ENCODE results near the gene CBR4.

The CBR4 gene

GRCh38 chr4:169031392-169031791, 21.3 kb upstream of the CBR4 start:
- H3K27me3 ChIP-seq (ENCODE audit: insufficient read depth, low read length): no peaks in the 10 kb centered on the region
- H3K4me3 ChIP-seq (ENCODE audit: low read length): no peak overlapping the region
- H3K36me3 ChIP-seq (ENCODE audit: insufficient read depth, low read depth, low read length): no peaks in the 10 kb centered on the region
- no peak overlapping the region for H3K27ac ChIP-seq (ENCODE audit: low read length)
- peaks cover 5% of the 10 kb centered on the region; the same call in 1 of the 2 replicates for H3K4me1 ChIP-seq (ENCODE audit: insufficient read depth, low read length)
- no peaks in the 10 kb centered on the region; the same call in 1 of the 2 replicates for H3K9me3 ChIP-seq (ENCODE audit: insufficient read depth, low read depth, low read length)
- H3K9ac ChIP-seq (ENCODE audit: low read depth, low read length): no peak overlapping the region

- Histone ChIP-seq H3K4me1 (ENCODE audit: insufficient read depth, low read length) (peaks cover 5% of the 10 kb centered on the region; the same call in 1 of the 2 replicates), H3K27ac (ENCODE audit: low read length) (no peak overlapping the region), H3K27me3 (ENCODE audit: insufficient read depth, low read length) (no peaks in the 10 kb centered on the region), H3K4me3 (ENCODE audit: low read length) (no peak overlapping the region), H3K9me3 (ENCODE audit: insufficient read depth, low read depth, low read length) (no peaks in the 10 kb centered on the region; the same call in 1 of the 2 replicates), H3K9ac (ENCODE audit: low read depth, low read length) (no peak overlapping the region), H3K36me3 (ENCODE audit: insufficient read depth, low read depth, low read length) (no peaks in the 10 kb centered on the region)
Measured at GRCh38 chr4:169030562-169030982, 20.5 kb upstream of the CBR4 start.

- Histone ChIP-seq H3K4me1 (ENCODE audit: insufficient read depth, low read length) (peaks cover 5% of the 10 kb centered on the region; the same call in 1 of the 2 replicates), H3K9me3 (ENCODE audit: insufficient read depth, low read depth, low read length) (no peaks in the 10 kb centered on the region; the same call in 1 of the 2 replicates), H3K27me3 (ENCODE audit: insufficient read depth, low read length) (no peaks in the 10 kb centered on the region), H3K9ac (ENCODE audit: low read depth, low read length) (no peak overlapping the region), H3K27ac (ENCODE audit: low read length) (no peak overlapping the region), H3K4me3 (ENCODE audit: low read length) (no peak overlapping the region), H3K36me3 (ENCODE audit: insufficient read depth, low read depth, low read length) (no peaks in the 10 kb centered on the region)
Measured at GRCh38 chr4:169029947-169030346, 19.9 kb upstream of the CBR4 start.

GRCh38 chr4:169027663-169028062, 17.6 kb upstream of the CBR4 start:
- Histone ChIP-seq H3K4me3 (ENCODE audit: low read length) (no peak overlapping the region), H3K9ac (ENCODE audit: low read depth, low read length) (no peak overlapping the region), H3K27ac (ENCODE audit: low read length) (no peak overlapping the region), H3K36me3 (ENCODE audit: insufficient read depth, low read depth, low read length) (no peaks in the 10 kb centered on the region), H3K4me1 (ENCODE audit: insufficient read depth, low read length) (peaks cover 5% of the 10 kb centered on the region; the same call in 1 of the 2 replicates), H3K9me3 (ENCODE audit: insufficient read depth, low read depth, low read length) (no peaks in the 10 kb centered on the region; the same call in 1 of the 2 replicates), H3K27me3 (ENCODE audit: insufficient read depth, low read length) (no peaks in the 10 kb centered on the region)

- Histone ChIP-seq H3K4me1 (ENCODE audit: insufficient read depth, low read length) (no peaks in the 10 kb centered on the region), H3K9ac (ENCODE audit: low read depth, low read length) (no peak overlapping the region), H3K9me3 (ENCODE audit: insufficient read depth, low read depth, low read length) (no peaks in the 10 kb centered on the region; the same call in 1 of the 2 replicates), H3K4me3 (ENCODE audit: low read length) (no peak overlapping the region), H3K27me3 (ENCODE audit: insufficient read depth, low read length) (no peaks in the 10 kb centered on the region), H3K27ac (ENCODE audit: low read length) (no peak overlapping the region), H3K36me3 (ENCODE audit: insufficient read depth, low read depth, low read length) (no peaks in the 10 kb centered on the region)
Measured at GRCh38 chr4:169025184-169025583, 15.1 kb upstream of the CBR4 start.

GRCh38 chr4:169024762-169025161, 14.7 kb upstream of the CBR4 start:
- Histone ChIP-seq H3K27me3 (ENCODE audit: insufficient read depth, low read length) (no peaks in the 10 kb centered on the region), H3K4me3 (ENCODE audit: low read length) (no peak overlapping the region), H3K9me3 (ENCODE audit: insufficient read depth, low read depth, low read length) (no peaks in the 10 kb centered on the region; the same call in 1 of the 2 replicates), H3K27ac (ENCODE audit: low read length) (no peak overlapping the region), H3K4me1 (ENCODE audit: insufficient read depth, low read length) (no peaks in the 10 kb centered on the region), H3K9ac (ENCODE audit: low read depth, low read length) (no peak overlapping the region), H3K36me3 (ENCODE audit: insufficient read depth, low read depth, low read length) (no peaks in the 10 kb centered on the region)

GRCh38 chr4:169018406-169018805, 8.4 kb upstream of the CBR4 start:
- Histone ChIP-seq H3K4me1 (ENCODE audit: insufficient read depth, low read length) (peaks cover 15% of the 10 kb centered on the region; the same call in 1 of the 2 replicates), H3K9me3 (ENCODE audit: insufficient read depth, low read depth, low read length) (no peaks in the 10 kb centered on the region), H3K27me3 (ENCODE audit: insufficient read depth, low read length) (no peaks in the 10 kb centered on the region), H3K27ac (ENCODE audit: low read length) (no peak overlapping the region), H3K4me3 (ENCODE audit: low read length) (no peak overlapping the region), H3K9ac (ENCODE audit: low read depth, low read length) (no peak overlapping the region), H3K36me3 (ENCODE audit: insufficient read depth, low read depth, low read length) (no peaks in the 10 kb centered on the region)

- Histone ChIP-seq H3K36me3 (ENCODE audit: insufficient read depth, low read depth, low read length) (no peaks in the 10 kb centered on the region), H3K4me3 (ENCODE audit: low read length) (no peak overlapping the region), H3K27me3 (ENCODE audit: insufficient read depth, low read length) (no peaks in the 10 kb centered on the region), H3K27ac (ENCODE audit: low read length) (no peak overlapping the region), H3K9ac (ENCODE audit: low read depth, low read length) (peak overlapping the region; percentile 31; the same call in 1 of the 2 replicates), H3K9me3 (ENCODE audit: insufficient read depth, low read depth, low read length) (no peaks in the 10 kb centered on the region), H3K4me1 (ENCODE audit: insufficient read depth, low read length) (peaks cover 15% of the 10 kb centered on the region; the same call in 1 of the 2 replicates)
Measured at GRCh38 chr4:169017971-169018370, 7.9 kb upstream of the CBR4 start.

- Histone ChIP-seq H3K27ac (ENCODE audit: low read length) (no peak overlapping the region), H3K9ac (ENCODE audit: low read depth, low read length) (no peak overlapping the region), H3K27me3 (ENCODE audit: insufficient read depth, low read length) (no peaks in the 10 kb centered on the region), H3K9me3 (ENCODE audit: insufficient read depth, low read depth, low read length) (no peaks in the 10 kb centered on the region), H3K4me3 (ENCODE audit: low read length) (no peak overlapping the region), H3K36me3 (ENCODE audit: insufficient read depth, low read depth, low read length) (no peaks in the 10 kb centered on the region), H3K4me1 (ENCODE audit: insufficient read depth, low read length) (peaks cover 18% of the 10 kb centered on the region; the same call in 1 of the 2 replicates)
Measured at GRCh38 chr4:169015186-169015623, 5.2 kb upstream of the CBR4 start.

- Histone ChIP-seq H3K27me3 (ENCODE audit: insufficient read depth, low read length) (no peaks in the 10 kb centered on the region), H3K27ac (ENCODE audit: low read length) (no peak overlapping the region), H3K4me1 (ENCODE audit: insufficient read depth, low read length) (peaks cover 18% of the 10 kb centered on the region; the same call in 1 of the 2 replicates)
Measured at GRCh38 chr4:169014586-169014985, 4.5 kb upstream of the CBR4 start.

GRCh38 chr4:169013396-169013795, 3.3 kb upstream of the CBR4 start:
- Histone ChIP-seq H3K27me3 (ENCODE audit: insufficient read depth, low read length) (no peaks in the 10 kb centered on the region), H3K27ac (ENCODE audit: low read length) (no peak overlapping the region), H3K4me1 (ENCODE audit: insufficient read depth, low read length) (peaks cover 23% of the 10 kb centered on the region; the same call in 1 of the 2 replicates), H3K9ac (ENCODE audit: low read depth, low read length) (no peak overlapping the region), H3K36me3 (ENCODE audit: insufficient read depth, low read depth, low read length) (no peaks in the 10 kb centered on the region), H3K9me3 (ENCODE audit: insufficient read depth, low read depth, low read length) (no peaks in the 10 kb centered on the region), H3K4me3 (ENCODE audit: low read length) (no peak overlapping the region)

More at GRCh38 chr4:169014586-169014985, 4.5 kb upstream of the CBR4 start:
- Histone ChIP-seq H3K4me3 (ENCODE audit: low read length) (no peak overlapping the region), H3K9me3 (ENCODE audit: insufficient read depth, low read depth, low read length) (no peaks in the 10 kb centered on the region), H3K36me3 (ENCODE audit: insufficient read depth, low read depth, low read length) (no peaks in the 10 kb centered on the region), H3K9ac (ENCODE audit: low read depth, low read length) (no peak overlapping the region)

- Histone ChIP-seq H3K36me3 (ENCODE audit: insufficient read depth, low read depth, low read length) (no peaks in the 10 kb centered on the region), H3K27me3 (ENCODE audit: insufficient read depth, low read length) (no peaks in the 10 kb centered on the region), H3K9ac (ENCODE audit: low read depth, low read length) (no peak overlapping the region), H3K4me3 (ENCODE audit: low read length) (no peak overlapping the region), H3K4me1 (ENCODE audit: insufficient read depth, low read length) (peaks cover 20% of the 10 kb centered on the region; the same call in 1 of the 2 replicates), H3K9me3 (ENCODE audit: insufficient read depth, low read depth, low read length) (no peaks in the 10 kb centered on the region), H3K27ac (ENCODE audit: low read length) (no peak overlapping the region)
Measured at GRCh38 chr4:169012049-169012448, 2.0 kb upstream of the CBR4 start.
